ENCODE measurements around the gene SCN7A.
"Not testable (repeated sequence)": the region's sequence is repeated elsewhere in the genome, so short reads cannot be mapped to it uniquely, and the experiment has no call there.

DNA sequence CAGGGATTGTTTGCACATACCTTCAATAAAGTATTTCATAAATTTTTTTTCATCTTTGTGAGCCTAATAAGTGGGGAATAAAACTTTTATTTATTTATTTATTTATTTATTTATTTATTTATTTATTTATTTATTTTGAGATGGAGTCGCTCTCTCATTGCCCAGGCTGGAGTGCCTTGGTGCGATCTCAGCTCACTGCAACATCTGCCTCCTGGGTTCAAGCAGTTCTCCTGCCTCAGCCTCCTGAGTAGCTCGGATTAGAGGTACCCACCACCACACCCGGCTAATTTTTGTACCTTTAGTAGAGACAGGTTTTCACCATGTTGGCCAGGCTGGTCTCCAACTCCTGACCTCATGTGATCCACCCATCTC, 136.1 kb downstream of the SCN7A start:
- TF ChIP-seq EP300 (IDR thresholded peaks at IDR 0.05; ENCODE audit: low read depth); CTCF (IDR thresholded peaks at IDR 0.05); POLR2AphosphoS5 (IDR thresholded peaks at IDR 0.05); POLR2A (IDR thresholded peaks at IDR 0.05): not testable (repeated sequence)
